B cell (primary cell): ENCODE measurements around the gene STX1B.

Experiments
- CTCF ChIP-seq: fragments of 200-600 bp; IDR thresholded peaks from one replicate; pipeline ENCODE4 v1.8.0; 2022; ENCODE audit warnings: antibody characterized with exemption, mild to moderate bottlenecking
- EZH2 ChIP-seq: IDR thresholded peaks from 2 replicates; pipeline ENCODE4 v1.6.1; 2012; ENCODE audit warnings: borderline replicate concordance, low read depth, mild to moderate bottlenecking, moderate library complexity, low read length; ENCODE audit not compliant: insufficient read depth, poor library complexity, severe bottlenecking

- TF ChIP-seq CTCF (no peak), EZH2 (no peak)
Observed at GRCh38 chr16:30967795-30968194, 42.6 kb downstream of the STX1B start.
